ENCODE measurements around the gene LRRC70. TPM values are rescaled to one million over a fixed set of nuclear protein-coding genes. Genes with fewer than 3 reads are reported as not detected.

The LRRC70 gene
- total RNA-seq, 4 donors from 2014 or later: 1.0 to 3.6 (median 2.3) TPM

GRCh38 chr5:62607615-62608014 lies 29.0 kb downstream of the LRRC70 start:
- Histone ChIP-seq H3K27ac (replicated peaks in 1 of 4) (no peak overlapping the region), H3K4me1 (no peaks in the 10 kb centered on the region), H3K9me3 (no peaks in the 10 kb centered on the region), H3K36me3 (peaks cover 0 to 31% (median 0%) of the 10 kb centered on the region in 4 donors), H3K27me3 (no peaks in the 10 kb centered on the region), H3K4me3 (no peak overlapping the region)
- no peak for DNase-seq (ENCODE audit: extremely low spot score)
- WGBS: 97% methylated on average over 4 of the region's 4 CpGs
- intact Hi-C loops (cut with DNase I): no loop called here
- TF ChIP-seq CTCF (IDR thresholded peaks at IDR 0.05) (no peak), EP300 (IDR thresholded peaks at IDR 0.05) (no peak), POLR2A (IDR thresholded peaks at IDR 0.05; ENCODE audit: low read depth) (no peak), POLR2AphosphoS5 (IDR thresholded peaks at IDR 0.05) (no peak)

- Histone ChIP-seq H3K36me3 (peaks cover 0 to 24% (median 0%) of the 10 kb centered on the region in 4 donors), H3K9me3 (no peaks in the 10 kb centered on the region), H3K4me1 (no peaks in the 10 kb centered on the region), H3K4me3 (no peak overlapping the region), H3K27ac (replicated peaks in 1 of 4) (no peak overlapping the region), H3K27me3 (no peaks in the 10 kb centered on the region)
- 92% methylated on average over 7 of the region's 7 CpGs for WGBS
- intact Hi-C loops (cut with DNase I): no loop called here
- DNase-seq (ENCODE audit: extremely low spot score): no peak
- TF ChIP-seq CTCF (IDR thresholded peaks at IDR 0.05) (no peak), POLR2AphosphoS5 (IDR thresholded peaks at IDR 0.05) (no peak), EP300 (IDR thresholded peaks at IDR 0.05) (no peak), POLR2A (IDR thresholded peaks at IDR 0.05; ENCODE audit: low read depth) (no peak)
These were observed 30.2 kb downstream of the LRRC70 start for GRCh38 chr5:62608529-62609511.

GRCh38 chr5:62614355-62614754 lies 35.7 kb downstream of the LRRC70 start:
- intact Hi-C loops (cut with DNase I): no loop called here
- Histone ChIP-seq H3K4me1 (no peaks in the 10 kb centered on the region), H3K4me3 (no peak overlapping the region), H3K9me3 (no peaks in the 10 kb centered on the region), H3K27ac (replicated peaks in 1 of 4) (no peak overlapping the region), H3K27me3 (no peaks in the 10 kb centered on the region), H3K36me3 (peaks cover 0 to 16% (median 3%) of the 10 kb centered on the region in 4 donors)
- TF ChIP-seq EP300 (IDR thresholded peaks at IDR 0.05) (no peak), POLR2A (IDR thresholded peaks at IDR 0.05; ENCODE audit: low read depth) (no peak), POLR2AphosphoS5 (IDR thresholded peaks at IDR 0.05) (no peak)
- WGBS: 98% methylated on average over 8 of the region's 8 CpGs
- DNase-seq (ENCODE audit: extremely low spot score): no peak

GRCh38 chr5:62616615-62617277 lies 38.1 kb downstream of the LRRC70 start:
- no peak for DNase-seq (ENCODE audit: extremely low spot score)
- H3K27me3 ChIP-seq: no peaks in the 10 kb centered on the region
- no peak overlapping the region for H3K4me3 ChIP-seq
- peaks cover 0 to 9% (median 3%) of the 10 kb centered on the region in 4 donors for H3K36me3 ChIP-seq
- 89% methylated on average over 2 of the region's 2 CpGs for WGBS
- no peak overlapping the region for H3K27ac ChIP-seq (replicated peaks in 1 of 4)
- intact Hi-C loops (cut with DNase I): no loop called here
- H3K4me1 ChIP-seq: no peaks in the 10 kb centered on the region
- no peak for TF ChIP-seq POLR2A (IDR thresholded peaks at IDR 0.05; ENCODE audit: low read depth)
- no peak for TF ChIP-seq POLR2AphosphoS5 (IDR thresholded peaks at IDR 0.05)
- TF ChIP-seq CTCF (IDR thresholded peaks at IDR 0.05): no peak
- TF ChIP-seq EP300 (IDR thresholded peaks at IDR 0.05): no peak
- H3K9me3 ChIP-seq: no peaks in the 10 kb centered on the region

- H3K9me3 ChIP-seq: no peaks in the 10 kb centered on the region
- no peak overlapping the region for H3K27ac ChIP-seq (replicated peaks in 1 of 4)
- no peaks in the 10 kb centered on the region for H3K27me3 ChIP-seq
- no peak overlapping the region for H3K4me3 ChIP-seq
- no peak for TF ChIP-seq POLR2A (IDR thresholded peaks at IDR 0.05; ENCODE audit: low read depth)
- no peak for TF ChIP-seq EP300 (IDR thresholded peaks at IDR 0.05)
- TF ChIP-seq POLR2AphosphoS5 (IDR thresholded peaks at IDR 0.05): no peak
- TF ChIP-seq CTCF (IDR thresholded peaks at IDR 0.05): no peak
- H3K36me3 ChIP-seq: peaks cover 0 to 9% (median 3%) of the 10 kb centered on the region in 4 donors
- intact Hi-C loops (cut with DNase I): no loop called here
- no peak for DNase-seq (ENCODE audit: extremely low spot score)
- H3K4me1 ChIP-seq: no peaks in the 10 kb centered on the region
These were observed 39.3 kb downstream of the LRRC70 start for GRCh38 chr5:62617943-62618342.
